ENCODE measurements around the gene IL3. TPM values are rescaled to one million over a fixed set of nuclear protein-coding genes. Genes with fewer than 3 reads are reported as not detected.

The IL3 gene
- total and polyA plus RNA-seq, 2 experiments from 2014 or later = not detected

- no peaks in the 10 kb centered on the region; the same call in 2 of the 3 replicates for H3K4me1 Mint-ChIP-seq
- no peaks in the 10 kb centered on the region for H3K79me2 ChIP-seq (replicated peaks; ENCODE audit: insufficient read depth)
- no peaks in the 10 kb centered on the region for H3K9me3 Mint-ChIP-seq
- H3K27me3 ChIP-seq (ENCODE audit: insufficient read depth) = no peaks in the 10 kb centered on the region
- no peak overlapping the region for H3K4me3 ChIP-seq
- DNase-seq (ENCODE audit: low spot score) (no peak), ATAC-seq (no peak)
- no peak overlapping the region for H3K4me2 ChIP-seq
- no peak overlapping the region for H2AFZ ChIP-seq
- no peaks in the 10 kb centered on the region; the same call in 1 of the 2 replicates for H3K9me2 ChIP-seq (ENCODE audit: insufficient read depth)
- no peaks in the 10 kb centered on the region for H3K36me3 ChIP-seq (ENCODE audit: insufficient read depth)
- H3K4me3 Mint-ChIP-seq = no peak overlapping the region
- H3K27me3 Mint-ChIP-seq (ENCODE audit: insufficient read depth, low read depth, poor library complexity) = peaks cover 3% of the 10 kb centered on the region
- no peaks in the 10 kb centered on the region for H4K20me1 ChIP-seq (replicated peaks; ENCODE audit: insufficient read depth)
- TF ChIP-seq EZH2phosphoT487 (IDR thresholded peaks at IDR 0.05; ENCODE audit: unreplicated experiment) (no peak), POLR2AphosphoS5 (IDR thresholded peaks at IDR 0.05; ENCODE audit: low read depth) (no peak), STAT1 (IDR thresholded peaks at IDR 0.05; ENCODE audit: unreplicated experiment) (no peak), ZNF114 (CRISPR knock-in tag; IDR thresholded peaks at IDR 0.05) (no peak), CREB1 (CRISPR knock-in tag; IDR thresholded peaks at IDR 0.05; ENCODE audit: low read depth) (no peak), EZH2 (IDR thresholded peaks at IDR 0.05; ENCODE audit: low read depth, unreplicated experiment) (no peak)
- TF ChIP-seq, protein P1, sequence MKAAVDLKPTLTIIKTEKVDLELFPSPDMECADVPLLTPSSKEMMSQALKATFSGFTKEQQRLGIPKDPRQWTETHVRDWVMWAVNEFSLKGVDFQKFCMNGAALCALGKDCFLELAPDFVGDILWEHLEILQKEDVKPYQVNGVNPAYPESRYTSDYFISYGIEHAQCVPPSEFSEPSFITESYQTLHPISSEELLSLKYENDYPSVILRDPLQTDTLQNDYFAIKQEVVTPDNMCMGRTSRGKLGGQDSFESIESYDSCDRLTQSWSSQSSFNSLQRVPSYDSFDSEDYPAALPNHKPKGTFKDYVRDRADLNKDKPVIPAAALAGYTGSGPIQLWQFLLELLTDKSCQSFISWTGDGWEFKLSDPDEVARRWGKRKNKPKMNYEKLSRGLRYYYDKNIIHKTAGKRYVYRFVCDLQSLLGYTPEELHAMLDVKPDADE (IDR thresholded peaks at IDR 0.05) = no peak
- no peaks in the 10 kb centered on the region for H3K4me1 ChIP-seq (ENCODE audit: insufficient read depth)
- no peak overlapping the region for H3K27ac Mint-ChIP-seq
- H3K36me3 Mint-ChIP-seq (ENCODE audit: low read depth) = no peaks in the 10 kb centered on the region
- no peak overlapping the region for H3K27ac ChIP-seq (ENCODE audit: low read depth)
- no peaks in the 10 kb centered on the region for H3F3A ChIP-seq (replicated peaks; ENCODE audit: low read depth)
These were observed 5.6 kb upstream of the IL3 start for GRCh38 chr5:132054697-132055440.

GRCh38 chr5:132055441-132055807, 5.0 kb upstream of the IL3 start:
- peaks cover 2% of the 10 kb centered on the region; the same call in 2 of the 3 replicates for H3K4me1 Mint-ChIP-seq
- Histone ChIP-seq H3F3A (replicated peaks; ENCODE audit: low read depth) (no peaks in the 10 kb centered on the region), H3K4me2 (no peak overlapping the region), H3K27ac (ENCODE audit: low read depth) (no peak overlapping the region), H3K79me2 (replicated peaks; ENCODE audit: insufficient read depth) (no peaks in the 10 kb centered on the region), H3K4me3 (no peak overlapping the region), H3K27me3 (ENCODE audit: insufficient read depth) (no peaks in the 10 kb centered on the region), H4K20me1 (replicated peaks; ENCODE audit: insufficient read depth) (no peaks in the 10 kb centered on the region), H3K9me2 (ENCODE audit: insufficient read depth) (no peaks in the 10 kb centered on the region; the same call in 1 of the 2 replicates), H3K36me3 (ENCODE audit: insufficient read depth) (no peaks in the 10 kb centered on the region), H3K4me1 (ENCODE audit: insufficient read depth) (no peaks in the 10 kb centered on the region), H2AFZ (no peak overlapping the region)
- no peaks in the 10 kb centered on the region for H3K9me3 Mint-ChIP-seq
- H3K4me3 Mint-ChIP-seq = no peak overlapping the region
- ATAC-seq = no peak
- H3K27me3 Mint-ChIP-seq (ENCODE audit: insufficient read depth, low read depth, poor library complexity) = peaks cover 4% of the 10 kb centered on the region
- DNase-seq (ENCODE audit: low spot score) = no peak
- H3K36me3 Mint-ChIP-seq (ENCODE audit: low read depth) = no peaks in the 10 kb centered on the region
- no peak overlapping the region for H3K27ac Mint-ChIP-seq
- TF ChIP-seq, protein P2, sequence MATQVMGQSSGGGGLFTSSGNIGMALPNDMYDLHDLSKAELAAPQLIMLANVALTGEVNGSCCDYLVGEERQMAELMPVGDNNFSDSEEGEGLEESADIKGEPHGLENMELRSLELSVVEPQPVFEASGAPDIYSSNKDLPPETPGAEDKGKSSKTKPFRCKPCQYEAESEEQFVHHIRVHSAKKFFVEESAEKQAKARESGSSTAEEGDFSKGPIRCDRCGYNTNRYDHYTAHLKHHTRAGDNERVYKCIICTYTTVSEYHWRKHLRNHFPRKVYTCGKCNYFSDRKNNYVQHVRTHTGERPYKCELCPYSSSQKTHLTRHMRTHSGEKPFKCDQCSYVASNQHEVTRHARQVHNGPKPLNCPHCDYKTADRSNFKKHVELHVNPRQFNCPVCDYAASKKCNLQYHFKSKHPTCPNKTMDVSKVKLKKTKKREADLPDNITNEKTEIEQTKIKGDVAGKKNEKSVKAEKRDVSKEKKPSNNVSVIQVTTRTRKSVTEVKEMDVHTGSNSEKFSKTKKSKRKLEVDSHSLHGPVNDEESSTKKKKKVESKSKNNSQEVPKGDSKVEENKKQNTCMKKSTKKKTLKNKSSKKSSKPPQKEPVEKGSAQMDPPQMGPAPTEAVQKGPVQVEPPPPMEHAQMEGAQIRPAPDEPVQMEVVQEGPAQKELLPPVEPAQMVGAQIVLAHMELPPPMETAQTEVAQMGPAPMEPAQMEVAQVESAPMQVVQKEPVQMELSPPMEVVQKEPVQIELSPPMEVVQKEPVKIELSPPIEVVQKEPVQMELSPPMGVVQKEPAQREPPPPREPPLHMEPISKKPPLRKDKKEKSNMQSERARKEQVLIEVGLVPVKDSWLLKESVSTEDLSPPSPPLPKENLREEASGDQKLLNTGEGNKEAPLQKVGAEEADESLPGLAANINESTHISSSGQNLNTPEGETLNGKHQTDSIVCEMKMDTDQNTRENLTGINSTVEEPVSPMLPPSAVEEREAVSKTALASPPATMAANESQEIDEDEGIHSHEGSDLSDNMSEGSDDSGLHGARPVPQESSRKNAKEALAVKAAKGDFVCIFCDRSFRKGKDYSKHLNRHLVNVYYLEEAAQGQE (IDR thresholded peaks at IDR 0.05; ENCODE audit: unreplicated experiment) = no peak
- no peak for TF ChIP-seq JUNB (IDR thresholded peaks at IDR 0.05; ENCODE audit: unreplicated experiment)
- TF ChIP-seq EZH2 (IDR thresholded peaks at IDR 0.05; ENCODE audit: low read depth, unreplicated experiment) = no peak
- TF ChIP-seq, protein P3, sequence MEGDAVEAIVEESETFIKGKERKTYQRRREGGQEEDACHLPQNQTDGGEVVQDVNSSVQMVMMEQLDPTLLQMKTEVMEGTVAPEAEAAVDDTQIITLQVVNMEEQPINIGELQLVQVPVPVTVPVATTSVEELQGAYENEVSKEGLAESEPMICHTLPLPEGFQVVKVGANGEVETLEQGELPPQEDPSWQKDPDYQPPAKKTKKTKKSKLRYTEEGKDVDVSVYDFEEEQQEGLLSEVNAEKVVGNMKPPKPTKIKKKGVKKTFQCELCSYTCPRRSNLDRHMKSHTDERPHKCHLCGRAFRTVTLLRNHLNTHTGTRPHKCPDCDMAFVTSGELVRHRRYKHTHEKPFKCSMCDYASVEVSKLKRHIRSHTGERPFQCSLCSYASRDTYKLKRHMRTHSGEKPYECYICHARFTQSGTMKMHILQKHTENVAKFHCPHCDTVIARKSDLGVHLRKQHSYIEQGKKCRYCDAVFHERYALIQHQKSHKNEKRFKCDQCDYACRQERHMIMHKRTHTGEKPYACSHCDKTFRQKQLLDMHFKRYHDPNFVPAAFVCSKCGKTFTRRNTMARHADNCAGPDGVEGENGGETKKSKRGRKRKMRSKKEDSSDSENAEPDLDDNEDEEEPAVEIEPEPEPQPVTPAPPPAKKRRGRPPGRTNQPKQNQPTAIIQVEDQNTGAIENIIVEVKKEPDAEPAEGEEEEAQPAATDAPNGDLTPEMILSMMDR (conservative IDR thresholded peaks at IDR 0.05; ENCODE audit: low read depth in 2 of 2) = no peak
- TF ChIP-seq POLR2AphosphoS5 (IDR thresholded peaks at IDR 0.05; ENCODE audit: low read depth) = no peak
- no peak for TF ChIP-seq CREB1 (CRISPR knock-in tag; IDR thresholded peaks at IDR 0.05; ENCODE audit: low read depth)
- no peak for TF ChIP-seq EZH2phosphoT487 (IDR thresholded peaks at IDR 0.05; ENCODE audit: unreplicated experiment)
- TF ChIP-seq NANOG (IDR thresholded peaks at IDR 0.05; ENCODE audit: borderline replicate concordance) = no peak

Measured in GM23338 (cell line).